MM.1S (cell line): ENCODE measurements around the gene PATJ.

ENCODE experiments used
- DNase-seq: peaks from one replicate; pipeline ENCODE4 v3.0.0-alpha.2; 2015
- H2AFZ ChIP-seq: fragments of 300-600 bp; sonication (generic); 2 replicates; pipeline ENCODE4 v1.6.0; 2016; ENCODE audit warnings: antibody characterized with exemption, low read length
- H3F3A ChIP-seq: fragments of 300-600 bp; sonication (generic); 2 replicates; pipeline ENCODE4 v1.6.1; 2016; ENCODE audit warnings: mild to moderate bottlenecking, antibody characterized with exemption, low read length, moderate library complexity, mixed read lengths; ENCODE audit not compliant: insufficient read depth
- H3K27ac ChIP-seq: fragments of 300-600 bp; sonication (generic); 2 replicates; pipeline ENCODE4 v1.5.1; 2016; ENCODE audit warnings: mild to moderate bottlenecking, low read length
- H3K27me3 ChIP-seq: fragments of 300-600 bp; sonication (generic); replicated peaks from 2 replicates; pipeline ENCODE4 v1.6.0; 2016; ENCODE audit warnings: low read length; ENCODE audit not compliant: insufficient read depth
- H3K36me3 ChIP-seq: fragments of 300-600 bp; sonication (generic); replicated peaks from 2 replicates; pipeline ENCODE4 v1.6.1; 2016; ENCODE audit warnings: mild to moderate bottlenecking, low read length, mixed read lengths; ENCODE audit not compliant: insufficient read depth
- H3K4me1 ChIP-seq: fragments of 300-600 bp; sonication (generic); 2 replicates; pipeline ENCODE4 v1.6.1; 2016; ENCODE audit warnings: low read length, mixed read lengths
- H3K4me2 ChIP-seq: fragments of 300-600 bp; sonication (generic); 2 replicates; pipeline ENCODE4 v1.6.0; 2016; ENCODE audit warnings: low read depth, low read length
- H3K4me3 ChIP-seq: fragments of 300-600 bp; sonication (generic); 2 replicates; pipeline ENCODE4 v1.5.1; 2016; ENCODE audit warnings: low read length, mixed read lengths
- H3K79me2 ChIP-seq: fragments of 300-600 bp; sonication (generic); 2 replicates; pipeline ENCODE4 v1.6.1; 2016; ENCODE audit warnings: mixed run types, low read length, mixed read lengths
- H3K9ac ChIP-seq: fragments of 300-600 bp; sonication (generic); 2 replicates; pipeline ENCODE4 v1.6.1; 2016; ENCODE audit warnings: low read length, mixed read lengths
- H3K9me2 ChIP-seq: fragments of 300-600 bp; sonication (generic); replicated peaks from 2 replicates; pipeline ENCODE4 v1.6.1; 2016; ENCODE audit warnings: mild to moderate bottlenecking, low read length, mixed read lengths; ENCODE audit not compliant: insufficient read depth
- H3K9me3 ChIP-seq: fragments of 300-600 bp; sonication (generic); replicated peaks from 2 replicates; pipeline ENCODE4 v1.6.1; 2016; ENCODE audit warnings: mild to moderate bottlenecking, low read length, mixed read lengths; ENCODE audit not compliant: insufficient read depth
- H4K20me1 ChIP-seq: fragments of 300-600 bp; sonication (generic); 2 replicates; pipeline ENCODE4 v1.6.1; 2016; ENCODE audit warnings: mild to moderate bottlenecking, low read length, moderate library complexity, mixed read lengths; ENCODE audit not compliant: insufficient read depth
- EZH2 ChIP-seq: fragments of 300-600 bp; sonication (generic); optimal IDR thresholded peaks from 2 replicates; pipeline ENCODE3; 2017; ENCODE audit warnings: low read depth, mild to moderate bottlenecking, antibody characterized with exemption, low read length, mixed read lengths
- EZH2phosphoT487 ChIP-seq: fragments of 300-600 bp; sonication (generic); IDR thresholded peaks from 2 replicates; pipeline ENCODE4 v1.6.1; 2018; ENCODE audit warnings: antibody characterized with exemption, low read length
- TF ChIP-seq, protein P1 (sequence below): fragments of 300-600 bp; sonication (generic); IDR thresholded peaks from 2 replicates; pipeline ENCODE4 v1.5.1; 2016; ENCODE audit warnings: antibody characterized with exemption, low read length, mixed read lengths

Gene PATJ

DNA sequence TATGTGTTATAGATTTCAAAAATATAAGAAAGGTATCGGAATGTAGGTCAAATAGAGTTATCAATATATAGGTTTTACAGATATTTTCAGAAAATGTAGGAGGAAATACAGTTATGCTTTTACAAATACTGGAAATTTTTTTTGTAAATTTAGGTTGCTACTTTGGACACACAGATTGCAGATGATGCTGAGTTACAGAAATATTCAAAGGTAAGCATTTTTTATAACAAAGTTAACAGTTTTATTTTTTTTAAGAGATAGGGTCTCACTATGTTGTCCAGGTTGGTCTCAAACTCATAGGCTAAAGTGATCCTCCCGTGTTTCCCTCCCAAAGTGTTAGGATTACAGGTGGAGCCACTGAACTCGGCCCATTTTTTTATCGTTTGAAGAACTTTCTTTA, 66.0 kb downstream of the PATJ start:
- Histone ChIP-seq H3K4me1 (no peaks in the 10 kb centered on the region), H3K36me3 (no peaks in the 10 kb centered on the region), H3K9ac (no peak overlapping the region), H3K9me2 (no peaks in the 10 kb centered on the region), H3K4me3 (no peak overlapping the region), H3F3A (no peaks in the 10 kb centered on the region), H3K4me2 (no peak overlapping the region), H3K27ac (no peak overlapping the region), H3K27me3 (no peaks in the 10 kb centered on the region), H3K9me3 (no peaks in the 10 kb centered on the region), H4K20me1 (no peaks in the 10 kb centered on the region), H3K79me2 (no peaks in the 10 kb centered on the region), H2AFZ (no peak overlapping the region)
- TF ChIP-seq EZH2phosphoT487 (no peak), EZH2 (no peak)
- TF ChIP-seq, protein P1, sequence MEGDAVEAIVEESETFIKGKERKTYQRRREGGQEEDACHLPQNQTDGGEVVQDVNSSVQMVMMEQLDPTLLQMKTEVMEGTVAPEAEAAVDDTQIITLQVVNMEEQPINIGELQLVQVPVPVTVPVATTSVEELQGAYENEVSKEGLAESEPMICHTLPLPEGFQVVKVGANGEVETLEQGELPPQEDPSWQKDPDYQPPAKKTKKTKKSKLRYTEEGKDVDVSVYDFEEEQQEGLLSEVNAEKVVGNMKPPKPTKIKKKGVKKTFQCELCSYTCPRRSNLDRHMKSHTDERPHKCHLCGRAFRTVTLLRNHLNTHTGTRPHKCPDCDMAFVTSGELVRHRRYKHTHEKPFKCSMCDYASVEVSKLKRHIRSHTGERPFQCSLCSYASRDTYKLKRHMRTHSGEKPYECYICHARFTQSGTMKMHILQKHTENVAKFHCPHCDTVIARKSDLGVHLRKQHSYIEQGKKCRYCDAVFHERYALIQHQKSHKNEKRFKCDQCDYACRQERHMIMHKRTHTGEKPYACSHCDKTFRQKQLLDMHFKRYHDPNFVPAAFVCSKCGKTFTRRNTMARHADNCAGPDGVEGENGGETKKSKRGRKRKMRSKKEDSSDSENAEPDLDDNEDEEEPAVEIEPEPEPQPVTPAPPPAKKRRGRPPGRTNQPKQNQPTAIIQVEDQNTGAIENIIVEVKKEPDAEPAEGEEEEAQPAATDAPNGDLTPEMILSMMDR: no peak
- no peak for DNase-seq

DNA sequence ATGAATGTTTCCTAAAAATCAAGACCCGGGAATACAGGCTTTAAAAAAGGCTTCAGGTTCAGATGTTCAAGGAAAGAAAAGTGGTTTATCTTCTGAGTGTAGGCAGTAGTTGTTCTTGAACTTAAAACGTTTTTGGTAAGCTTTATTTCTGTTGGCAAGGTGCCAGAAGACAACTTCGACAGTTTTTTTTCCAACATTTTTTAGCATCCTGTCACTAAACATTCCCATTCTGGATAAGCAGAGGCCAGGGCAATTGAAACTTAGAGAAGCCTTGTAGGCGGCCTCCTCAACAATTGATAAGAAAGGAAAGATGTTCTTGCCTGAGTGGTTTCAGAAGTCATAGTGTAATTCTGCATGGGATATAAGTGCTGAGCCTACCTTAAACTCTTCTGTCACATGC, 66.7 kb downstream of the PATJ start:
- H3K27ac ChIP-seq: no peak overlapping the region
- no peak overlapping the region for H3K9ac ChIP-seq
- no peaks in the 10 kb centered on the region for H3K9me3 ChIP-seq
- H3K9me2 ChIP-seq: no peaks in the 10 kb centered on the region
- no peak overlapping the region for H3K4me2 ChIP-seq
- H3K4me3 ChIP-seq: no peak overlapping the region
- H3K4me1 ChIP-seq: no peaks in the 10 kb centered on the region
- H3K36me3 ChIP-seq: no peaks in the 10 kb centered on the region
- no peak for DNase-seq
- no peaks in the 10 kb centered on the region for H3F3A ChIP-seq
- H2AFZ ChIP-seq: no peak overlapping the region
- no peaks in the 10 kb centered on the region for H4K20me1 ChIP-seq
- no peaks in the 10 kb centered on the region for H3K27me3 ChIP-seq
- no peaks in the 10 kb centered on the region for H3K79me2 ChIP-seq
- TF ChIP-seq, protein P1: no peak
- TF ChIP-seq EZH2: no peak
- no peak for TF ChIP-seq EZH2phosphoT487

DNA sequence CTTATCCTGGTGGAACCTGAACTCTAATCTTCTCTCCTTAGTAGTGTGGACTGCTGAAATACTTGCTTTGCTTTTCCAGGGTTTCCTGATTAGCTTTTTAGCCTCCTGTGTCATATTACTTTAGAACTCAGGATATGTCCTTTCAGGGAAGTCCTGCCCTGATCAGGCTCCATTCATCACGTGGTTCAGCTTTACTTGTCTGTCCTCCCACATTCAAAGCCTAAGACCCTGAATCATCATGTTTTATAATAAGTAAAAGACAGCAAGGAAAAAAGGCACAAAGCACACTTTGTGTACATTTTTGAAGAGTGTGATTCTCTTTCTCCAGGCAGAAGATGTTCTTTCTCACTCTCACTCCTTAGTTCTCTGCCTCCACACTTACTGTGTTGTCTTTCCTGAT, 70.6 kb downstream of the PATJ start:
- no peak for DNase-seq
- Histone ChIP-seq H3K9me3 (no peaks in the 10 kb centered on the region), H3F3A (no peaks in the 10 kb centered on the region), H3K36me3 (no peaks in the 10 kb centered on the region), H2AFZ (no peak overlapping the region), H3K27ac (no peak overlapping the region), H3K4me2 (no peak overlapping the region), H3K4me1 (no peaks in the 10 kb centered on the region), H4K20me1 (no peaks in the 10 kb centered on the region), H3K9me2 (no peaks in the 10 kb centered on the region), H3K79me2 (no peaks in the 10 kb centered on the region), H3K4me3 (no peak overlapping the region), H3K27me3 (no peaks in the 10 kb centered on the region), H3K9ac (no peak overlapping the region)
- TF ChIP-seq EZH2phosphoT487 (no peak), EZH2 (no peak)
- TF ChIP-seq, protein P1: no peak
